HG03175 (cell line): ENCODE data around the gene APBB2.
A peak's percentile ranks its signal among the peaks of the same experiment; 100 is the strongest.
"Not testable (repeated sequence)": the region's sequence is repeated elsewhere in the genome, so short reads cannot be mapped to it uniquely, and the experiment has no call there.

ENCODE experiments used
- ATAC-seq: cut with Tn5 transposase; IDR thresholded peaks from one replicate; pipeline ENCODE4 v1.9.1; 2021; ENCODE audit warnings: mild to moderate bottlenecking, moderate library complexity; ENCODE audit not compliant: unreplicated experiment

APBB2 gene

DNA sequence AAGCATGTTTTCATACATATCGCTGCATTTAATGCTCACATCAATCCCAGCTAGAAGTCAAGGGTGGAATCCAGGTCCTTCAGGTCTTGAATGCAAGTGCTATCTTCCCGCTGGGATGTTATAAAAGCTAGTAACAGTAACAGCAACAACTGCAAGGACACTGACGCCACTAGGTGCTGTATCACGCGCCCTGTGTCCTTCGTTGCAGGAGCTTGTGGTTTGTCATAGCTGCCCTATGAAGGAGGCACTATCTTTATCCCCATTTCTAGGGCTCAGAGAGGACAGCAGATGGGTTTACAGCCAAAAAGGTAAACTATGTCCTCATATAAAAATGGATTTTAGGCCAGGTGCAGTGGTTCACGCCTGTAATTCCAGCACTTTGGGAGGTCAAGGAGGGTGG lies 261.7 kb downstream of the APBB2 start:
- ATAC-seq: no peak

DNA sequence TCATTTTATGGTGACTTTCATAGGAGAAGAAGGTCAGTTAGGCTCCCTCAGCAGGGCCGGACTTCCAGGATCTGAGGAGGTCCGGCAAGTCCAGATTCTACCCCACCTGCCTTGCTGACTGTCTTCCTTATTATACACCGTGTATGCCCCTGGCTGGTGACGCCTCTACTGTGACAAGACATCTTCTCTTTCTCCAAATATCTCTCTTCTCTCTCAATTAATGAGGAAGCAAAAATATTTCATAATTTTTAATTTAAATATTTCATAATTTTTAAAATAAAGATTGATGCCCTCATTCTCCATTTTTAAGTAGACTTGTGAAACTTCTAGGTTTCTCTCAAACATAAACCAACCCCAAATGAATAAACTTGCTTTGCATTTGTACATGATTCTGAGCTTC lies 262.1 kb downstream of the APBB2 start:
- ATAC-seq: no peak

DNA sequence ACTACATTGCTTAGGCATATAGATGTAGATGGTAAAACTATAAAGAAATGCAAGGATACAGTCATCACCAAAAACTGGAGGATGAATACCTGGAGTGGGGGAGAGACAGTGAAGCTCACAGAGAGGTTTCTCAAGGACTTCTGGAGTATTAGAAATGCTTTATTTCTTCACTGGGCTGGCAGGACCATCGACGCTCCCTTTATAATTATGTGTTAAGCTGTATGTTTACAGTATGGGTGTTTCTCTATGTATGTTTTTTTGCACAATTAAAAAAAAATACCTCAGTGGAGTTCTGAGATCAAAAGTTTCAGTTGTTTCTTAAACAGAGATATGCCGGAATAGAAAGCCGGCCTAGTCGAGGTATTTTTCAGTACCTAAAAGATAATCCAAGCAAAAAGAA lies 263.3 kb downstream of the APBB2 start:
- no peak for ATAC-seq

DNA sequence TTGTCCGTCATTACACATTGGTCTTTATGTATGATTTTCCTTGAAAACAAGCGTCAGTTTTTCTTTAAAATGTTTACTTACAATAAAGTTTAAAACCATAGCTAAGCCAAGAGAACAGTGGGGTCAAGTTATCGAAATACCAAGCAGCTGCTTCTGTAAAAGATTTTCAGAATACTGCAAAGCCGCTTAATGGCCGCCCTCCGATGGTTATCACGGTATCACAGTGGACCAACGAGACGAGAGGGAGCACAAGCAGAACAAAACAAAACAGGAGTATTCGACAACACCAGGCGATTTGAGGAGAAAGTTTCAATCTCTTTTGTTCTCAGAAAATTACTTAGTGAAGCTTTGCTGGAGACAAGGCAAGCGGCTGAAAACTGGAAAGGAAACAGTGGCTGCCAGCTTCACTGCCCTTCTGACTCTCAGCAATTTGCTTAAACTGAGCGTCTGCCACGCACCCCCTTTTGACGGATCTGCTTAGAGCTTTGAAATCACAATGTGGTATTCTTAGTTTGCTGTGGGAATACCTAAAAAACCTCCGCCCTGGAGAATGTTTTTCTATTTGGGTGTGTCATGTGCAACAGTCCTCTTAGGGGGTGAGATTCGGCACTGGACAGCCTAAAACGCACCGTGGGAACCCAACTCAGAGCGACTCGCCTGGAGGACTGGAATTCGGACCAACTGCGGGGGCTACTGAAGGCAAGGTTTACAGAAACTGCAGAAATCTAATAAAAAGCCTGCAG lies 264.8 kb downstream of the APBB2 start:
- no peak for ATAC-seq

DNA sequence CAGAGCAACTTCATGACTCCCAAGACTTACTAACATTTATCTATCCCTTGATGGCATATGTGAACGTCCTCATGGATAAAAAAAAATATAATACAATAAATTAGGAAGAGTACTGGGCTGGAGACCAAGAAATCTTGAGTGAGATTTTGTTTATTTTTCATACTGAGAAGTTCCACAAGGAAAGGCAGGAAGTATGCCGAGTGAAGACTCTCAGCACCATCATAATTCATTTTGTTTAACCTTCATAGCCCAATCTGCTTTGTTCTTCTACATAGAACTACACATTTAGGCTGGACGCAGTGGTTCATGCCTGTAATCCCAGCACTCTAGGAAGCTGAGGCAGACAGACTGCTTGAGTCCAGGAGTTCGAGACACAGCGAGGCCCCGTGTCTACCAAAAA lies 266.3 kb downstream of the APBB2 start:
- no peak for ATAC-seq

DNA sequence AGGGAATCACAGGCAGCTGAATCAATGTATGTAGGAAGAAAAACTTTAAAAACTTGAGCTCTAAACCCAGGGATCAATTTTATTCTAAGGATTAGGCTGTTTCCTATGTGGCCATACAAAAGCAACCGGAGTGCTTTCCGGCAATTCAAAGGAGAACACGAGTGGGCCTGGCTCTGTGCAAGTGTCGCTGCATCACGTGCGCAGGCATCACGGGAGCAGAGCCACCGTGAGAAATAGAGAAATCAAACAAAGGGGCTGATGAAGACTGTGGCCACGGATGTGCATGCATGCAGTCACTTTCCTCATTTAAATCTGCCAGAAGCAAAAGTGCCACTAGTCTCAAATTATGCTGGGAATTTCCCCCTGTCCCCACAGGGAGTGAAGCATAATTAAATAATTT lies 267.7 kb downstream of the APBB2 start:
- ATAC-seq: no peak

DNA sequence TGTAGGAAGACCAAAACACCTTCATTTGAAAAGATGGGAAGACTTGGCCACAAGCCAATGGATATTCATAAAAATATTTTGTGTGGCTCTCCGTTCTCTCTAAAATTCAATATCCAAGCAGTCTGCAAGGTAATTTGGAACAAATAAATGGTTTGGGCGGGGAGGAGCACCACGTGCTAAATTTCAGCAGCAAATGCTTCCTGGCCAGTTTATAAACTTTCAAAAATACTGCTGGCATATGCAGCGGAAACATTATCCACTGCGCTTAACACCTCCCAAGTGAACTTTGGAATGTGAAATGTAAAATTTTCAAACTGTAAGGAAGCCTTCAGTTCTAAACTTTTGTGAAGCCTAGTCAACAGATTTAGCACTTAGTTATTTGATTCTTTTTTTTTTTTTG lies 273.6 kb downstream of the APBB2 start:
- ATAC-seq: no peak

DNA sequence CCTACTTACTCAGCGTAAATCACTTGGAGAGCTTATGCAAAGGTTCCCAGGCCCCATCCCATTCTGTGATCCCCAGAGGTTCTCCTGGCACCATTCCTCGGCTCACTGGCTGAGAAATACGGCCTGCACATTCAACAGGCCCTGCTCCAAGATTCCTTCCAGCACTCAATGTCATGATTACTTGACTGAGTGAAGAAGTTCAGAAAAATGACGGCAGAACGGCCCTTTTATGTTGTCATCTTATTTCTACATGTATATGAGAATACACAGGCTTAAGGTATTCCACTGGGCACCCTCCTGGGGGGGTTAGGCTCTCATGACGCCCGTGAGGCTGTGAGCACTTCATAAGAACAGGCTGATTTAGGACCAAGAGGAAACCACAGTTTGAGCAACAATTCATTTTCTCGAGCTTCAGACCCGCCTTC lies 274.0 kb downstream of the APBB2 start:
- ATAC-seq: no peak

DNA sequence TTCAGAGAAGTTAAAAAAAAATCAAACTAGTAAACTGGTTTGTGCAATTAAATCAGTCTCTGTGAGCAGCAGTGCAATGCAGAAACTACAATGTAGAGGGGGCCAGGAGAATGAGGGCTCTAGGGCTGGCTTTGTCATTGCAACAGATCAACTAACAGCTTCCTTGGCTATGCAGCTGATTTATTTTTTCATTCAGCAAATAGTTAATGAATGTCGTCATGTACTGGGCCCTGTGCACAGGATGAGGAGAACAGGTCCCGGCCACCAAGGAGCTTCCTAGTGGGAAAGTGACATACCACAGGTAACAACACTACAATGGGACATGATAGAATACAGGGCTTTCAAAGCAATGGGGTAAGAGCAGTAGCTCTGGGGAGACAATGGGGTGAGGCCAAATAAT lies 274.5 kb downstream of the APBB2 start:
- ATAC-seq: no peak

DNA sequence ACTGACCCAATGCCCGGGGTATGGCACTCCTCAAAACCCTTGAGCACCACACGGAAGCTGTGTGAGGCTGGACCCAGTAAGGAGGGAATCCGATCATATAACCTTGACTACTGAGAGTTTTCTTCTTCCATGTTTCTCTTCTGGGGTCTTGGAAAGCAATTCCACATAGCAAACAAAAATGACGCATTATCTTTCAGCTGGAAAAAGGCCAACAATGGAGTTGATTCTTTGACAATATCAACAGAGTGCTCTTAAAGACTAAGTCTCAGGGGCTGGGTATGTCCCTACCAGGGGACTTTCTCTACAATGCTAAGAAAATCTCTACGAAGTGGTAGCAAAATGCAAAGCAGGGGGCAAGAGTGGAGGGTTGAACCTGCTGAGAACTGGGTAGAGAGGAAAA lies 276.0 kb downstream of the APBB2 start:
- no peak for ATAC-seq

DNA sequence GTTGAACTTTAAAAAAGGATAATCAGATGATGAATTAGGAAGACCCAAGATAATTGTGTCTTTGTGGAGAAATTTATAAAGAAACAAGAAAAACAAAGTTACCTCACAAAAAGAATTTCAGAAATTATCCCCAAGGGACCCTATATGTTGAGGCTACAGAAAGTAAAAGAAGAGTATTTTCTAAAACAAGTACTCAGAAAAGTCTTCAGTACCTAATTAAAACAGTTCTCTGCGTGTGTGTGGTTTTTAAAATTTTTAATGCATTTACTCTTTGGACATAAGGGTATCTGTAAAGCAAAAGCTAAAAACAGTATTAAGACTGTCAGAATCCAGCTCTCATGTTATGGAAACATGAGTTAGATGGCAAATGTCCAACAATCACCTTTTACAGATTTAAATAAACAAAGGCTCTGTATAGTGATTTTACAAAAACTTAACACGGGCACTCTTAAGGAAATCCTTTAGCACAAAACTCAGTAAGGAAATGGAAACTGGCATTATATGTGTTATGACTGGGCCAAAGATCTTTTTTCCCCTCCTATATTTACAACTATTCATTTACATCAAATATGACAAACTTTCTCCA lies 277.1 kb downstream of the APBB2 start:
- no peak for ATAC-seq

DNA sequence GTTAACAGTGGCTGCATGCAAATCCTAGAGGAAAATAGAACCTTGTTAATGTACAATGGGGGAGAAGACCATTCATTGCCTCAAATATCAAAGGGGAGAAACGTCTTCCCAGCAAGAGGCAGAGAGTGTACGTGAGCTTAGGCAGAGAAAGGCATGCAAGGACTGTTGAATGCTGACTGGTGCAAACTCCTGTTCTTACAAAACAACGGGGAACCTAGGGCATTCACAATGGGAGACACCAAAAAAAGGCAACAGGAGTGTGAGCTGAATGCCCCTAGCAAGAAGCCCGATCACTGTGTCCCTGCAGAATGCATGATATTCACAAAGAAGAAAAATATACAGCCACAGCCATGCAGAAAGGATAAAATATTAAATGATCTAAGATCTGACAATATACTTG lies 279.7 kb downstream of the APBB2 start:
- ATAC-seq: no peak

DNA sequence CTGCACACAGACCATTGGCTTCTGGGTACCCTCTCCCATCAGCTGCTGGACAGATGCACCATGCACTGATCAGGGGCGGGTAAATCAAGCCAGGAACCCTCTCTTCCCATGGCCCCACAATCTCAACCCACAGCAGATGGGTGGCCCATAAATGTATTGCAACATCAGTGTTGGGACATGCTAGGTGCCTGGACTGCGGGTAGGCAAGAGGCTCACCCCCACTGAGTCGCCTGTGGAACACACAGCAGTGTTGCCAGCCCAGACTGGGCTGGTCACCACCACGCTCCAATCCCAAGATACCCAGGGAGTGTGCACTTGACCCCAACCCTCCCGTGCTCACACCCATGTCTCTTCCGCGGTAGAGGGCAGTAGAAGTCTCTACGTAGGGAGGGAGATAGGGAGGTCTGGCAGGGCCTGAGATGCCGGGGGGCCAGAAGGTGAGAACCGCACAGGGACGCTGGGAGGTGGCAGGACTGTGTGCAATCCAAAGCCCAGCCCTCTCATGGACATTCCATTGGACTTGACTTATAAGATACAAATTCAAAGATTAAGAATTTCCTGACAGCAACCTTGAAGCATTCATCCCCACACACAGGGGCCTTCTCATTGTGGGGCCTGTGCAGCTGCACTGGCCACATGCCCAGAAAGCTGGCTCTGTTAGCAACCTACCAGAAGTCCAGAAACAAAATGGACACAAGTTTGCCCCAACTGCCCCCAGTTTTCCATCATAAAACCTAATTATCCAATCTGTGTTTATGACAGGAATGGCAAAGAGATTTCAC lies 280.9 kb downstream of the APBB2 start:
- no peak for ATAC-seq

DNA sequence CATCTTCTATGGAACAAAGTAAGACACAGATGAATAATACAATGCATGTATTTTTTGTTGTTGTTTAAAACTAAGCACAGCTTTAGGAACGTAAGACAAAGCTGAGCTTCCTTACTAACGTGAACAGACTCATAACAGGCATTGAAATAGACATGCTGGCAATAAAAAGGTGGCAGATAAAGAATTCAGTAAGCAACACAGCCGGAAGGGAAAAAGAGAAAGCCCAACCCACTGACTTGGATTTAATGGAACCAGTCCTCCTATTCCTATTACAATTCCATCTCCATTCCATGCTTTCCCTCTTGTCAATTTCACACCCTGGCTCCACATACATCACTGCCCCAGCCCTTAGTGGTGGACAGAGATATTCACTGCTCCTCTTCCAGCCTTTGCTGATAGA lies 282.5 kb downstream of the APBB2 start:
- no peak for ATAC-seq

DNA sequence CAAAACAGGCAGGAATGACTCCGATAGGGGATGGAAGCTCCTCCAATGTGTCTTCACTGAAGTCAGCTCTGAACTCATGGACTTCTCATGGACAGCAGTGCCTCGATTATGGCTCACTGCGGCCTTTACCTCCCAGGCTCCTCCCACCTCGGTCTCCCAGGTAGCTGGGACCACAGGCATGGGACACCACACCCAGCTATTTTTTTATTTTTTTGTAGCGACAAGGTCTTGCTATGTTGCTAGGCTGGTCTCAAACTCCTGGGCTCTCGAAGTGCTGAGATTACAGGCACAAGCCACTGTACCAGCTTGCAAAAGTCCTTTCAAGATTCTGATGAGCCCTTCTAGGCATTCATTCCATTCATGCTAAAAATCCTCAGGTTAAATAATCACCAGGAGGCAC lies 283.1 kb downstream of the APBB2 start:
- no peak for ATAC-seq

DNA sequence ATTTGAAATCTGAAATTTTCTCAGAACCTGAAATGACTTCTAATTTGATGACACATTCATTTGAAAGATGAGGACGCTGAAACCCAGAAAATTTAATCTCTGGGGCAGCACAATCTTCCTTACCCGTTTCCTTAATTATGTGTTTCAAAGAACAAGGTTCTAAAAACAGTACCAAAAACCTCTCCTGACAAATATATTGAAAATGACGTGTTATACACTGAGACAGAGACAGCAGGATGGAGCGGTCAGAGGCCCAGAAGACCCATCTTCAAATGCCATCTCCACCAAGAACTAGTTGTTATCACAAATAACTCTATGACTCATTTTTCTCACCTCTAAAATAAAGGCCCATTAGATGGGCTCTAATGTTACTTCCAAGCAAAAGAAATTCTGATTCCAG lies 287.3 kb downstream of the APBB2 start:
- ATAC-seq: no peak

DNA sequence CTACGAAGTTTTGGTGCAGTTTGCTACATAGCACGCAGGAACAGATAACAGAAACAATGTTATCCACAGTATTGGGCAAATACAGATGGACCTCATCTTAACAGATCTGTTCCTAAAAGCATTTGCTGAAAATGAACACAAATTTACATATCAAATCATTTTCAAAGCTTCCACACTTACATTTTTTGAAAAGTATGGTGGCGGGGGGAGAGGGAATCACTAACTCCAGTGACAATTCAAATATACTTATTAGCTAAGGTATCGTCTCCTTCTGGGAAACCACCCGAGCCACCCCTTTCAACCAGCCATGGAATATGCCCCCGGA lies 289.6 kb downstream of the APBB2 start:
- ATAC-seq: no peak

DNA sequence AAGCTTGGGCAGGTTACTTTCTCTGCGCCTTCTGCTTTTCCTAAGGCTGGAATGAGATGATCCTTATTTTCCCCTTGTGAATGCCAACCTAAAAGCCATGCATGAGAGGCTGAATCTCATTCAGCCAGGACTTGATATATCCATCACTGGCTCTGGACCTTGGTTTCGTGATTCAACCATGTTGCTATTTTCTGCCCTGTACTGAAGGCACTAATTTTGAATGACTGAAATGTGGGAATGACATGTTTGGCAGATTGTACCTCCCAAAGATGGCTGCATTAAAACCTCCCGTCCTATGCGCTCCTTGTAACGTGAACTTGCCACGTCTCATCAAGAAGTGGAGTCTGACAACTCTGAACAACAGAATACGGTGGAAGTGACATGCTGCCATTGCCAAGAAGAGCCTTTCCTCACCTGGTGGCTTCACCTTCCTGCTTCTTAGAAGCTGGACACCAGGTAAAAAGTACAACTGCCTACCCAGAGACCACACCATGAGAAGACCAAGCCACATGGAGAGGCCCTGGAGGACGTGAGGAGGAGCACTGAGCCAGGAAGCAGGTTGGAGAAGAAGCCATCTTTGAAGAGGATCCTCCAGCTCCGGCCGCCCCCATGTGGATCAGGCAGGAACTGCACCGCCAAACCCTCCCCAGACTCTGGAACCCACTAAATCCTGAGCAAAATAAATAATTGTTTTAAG lies 290.1 kb downstream of the APBB2 start:
- ATAC-seq: peak; percentile 83

DNA sequence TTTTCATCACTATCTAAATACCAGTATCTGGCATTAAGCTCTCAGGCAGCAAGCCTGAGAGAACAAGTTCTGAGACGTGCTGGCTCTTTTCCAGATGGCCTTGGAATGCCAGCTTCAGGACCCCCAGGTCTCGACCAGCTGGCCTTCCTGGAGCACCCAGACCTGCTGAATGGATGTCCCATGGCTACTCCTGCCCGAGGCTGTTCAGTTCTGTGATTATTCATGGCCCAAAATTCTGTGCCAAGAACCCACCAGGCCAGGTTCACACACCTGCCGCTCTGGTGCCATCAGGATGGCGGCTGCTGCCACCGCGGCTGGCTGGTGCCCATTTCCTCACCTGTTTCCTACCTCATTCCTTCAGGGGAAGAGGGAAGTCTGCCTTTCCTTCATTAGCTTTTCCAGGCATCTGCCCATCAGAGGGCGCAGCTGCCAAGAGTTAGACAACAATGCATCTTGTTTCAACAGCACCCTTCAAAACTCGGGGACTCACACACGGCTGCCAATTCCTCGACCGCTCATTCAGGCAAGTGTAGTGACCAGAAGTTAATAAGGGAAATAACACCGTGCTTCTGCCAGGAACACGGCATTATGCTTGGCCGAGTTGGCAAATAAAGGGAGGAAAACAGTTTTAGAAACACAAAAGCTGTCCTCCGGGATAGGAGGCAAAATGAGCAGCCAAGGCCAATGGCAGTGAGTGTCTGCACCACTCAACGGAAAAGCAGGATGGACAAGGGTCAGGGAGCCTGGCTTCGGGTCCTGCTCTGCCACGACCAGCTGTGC lies 290.8 kb downstream of the APBB2 start:
- ATAC-seq: no peak

DNA sequence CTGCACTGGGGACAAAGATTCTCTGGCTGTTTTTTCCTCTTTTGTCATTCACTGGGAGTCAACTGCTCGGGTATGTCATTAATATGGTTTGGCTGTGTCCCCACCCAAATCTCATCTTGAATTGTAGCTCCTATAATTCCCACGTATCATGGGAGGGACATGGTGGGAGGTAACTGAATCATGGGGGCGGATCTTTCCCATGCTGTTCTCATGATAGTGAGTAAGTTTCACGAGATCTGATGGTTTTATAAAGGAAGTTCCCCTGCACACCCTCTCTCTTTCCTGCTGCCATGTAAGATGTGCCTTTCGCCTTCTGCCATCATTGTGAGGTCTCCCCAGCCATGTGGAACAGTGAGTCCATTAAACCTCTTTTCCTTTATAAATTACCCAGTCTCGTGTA lies 294.4 kb downstream of the APBB2 start:
- not testable (repeated sequence) for ATAC-seq

DNA sequence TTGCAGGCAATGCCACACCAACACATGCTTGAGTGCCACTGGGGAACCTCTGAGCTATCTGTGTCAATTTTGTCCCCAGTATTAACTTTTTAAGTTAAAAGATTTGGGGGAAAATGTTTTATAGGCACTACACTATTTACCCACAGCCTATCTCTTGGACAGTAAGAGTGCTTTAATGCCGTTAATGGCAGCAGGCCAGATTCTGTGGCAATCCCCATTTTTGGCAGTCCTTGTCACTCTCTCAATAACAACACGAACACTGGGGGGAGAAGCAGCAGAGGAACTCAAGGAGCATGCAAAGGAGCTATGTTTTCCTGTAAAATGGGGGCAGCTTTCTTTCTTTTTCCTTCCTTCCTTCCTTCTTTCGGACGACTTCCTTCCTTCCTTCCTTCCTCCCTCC lies 296.0 kb downstream of the APBB2 start:
- no peak for ATAC-seq
